ENCODE measurements around the gene MYO10.
"Not testable (repeated sequence)": the region's sequence is repeated elsewhere in the genome, so short reads cannot be mapped to it uniquely, and the experiment has no call there.

Gene MYO10

GRCh38 chr5:16936150-16936988 lies at the start of gene MYO10:
TSS of gene MYO10 (minus strand) at chr5:16936288. CDS start at chr5:16935808, 480 bp downstream.
- H3K27me3 ChIP-seq (ENCODE audit: control insufficient read depth, insufficient read depth, low read length) = peaks cover 24% of the 10 kb centered on the region
- H3K9me3 ChIP-seq (ENCODE audit: control insufficient read depth, insufficient read depth, low read length) = no peaks in the 10 kb centered on the region
- H3K4me3 ChIP-seq (ENCODE audit: low read length) = peak within 1 kb of the TSS; percentile 88
- no peaks in the 10 kb centered on the region; the same call in 1 of the 2 replicates for H3K4me1 ChIP-seq (ENCODE audit: control insufficient read depth, insufficient read depth, low read length)
- no peak for DNase-seq (ENCODE audit: low read depth, low spot score)
- no peak within 1 kb of the TSS for H3K27ac ChIP-seq (ENCODE audit: low read length)
- WGBS (ENCODE audit: insufficient coverage, insufficient read length) = no CpG with 5 or more reads among the region's 70 CpGs
- H3K36me3 ChIP-seq (ENCODE audit: control insufficient read depth, insufficient read depth, low read length) = no peaks in the 10 kb centered on the region

GRCh38 chr5:16985304-16985703 lies 49.2 kb upstream of the MYO10 start:
- DNase-seq (ENCODE audit: low read depth, low spot score); H3K36me3 ChIP-seq (ENCODE audit: control insufficient read depth, insufficient read depth, low read length); H3K27me3 ChIP-seq (ENCODE audit: control insufficient read depth, insufficient read depth, low read length); H3K4me3 ChIP-seq (ENCODE audit: low read length); H3K9me3 ChIP-seq (ENCODE audit: control insufficient read depth, insufficient read depth, low read length); H3K4me1 ChIP-seq (ENCODE audit: control insufficient read depth, insufficient read depth, low read length); H3K27ac ChIP-seq (ENCODE audit: low read length): not testable (repeated sequence)
- WGBS (ENCODE audit: insufficient coverage, insufficient read length) = no CpG with 5 or more reads among the region's 7 CpGs

- Histone ChIP-seq H3K36me3 (ENCODE audit: control insufficient read depth, insufficient read depth, low read length) (no peaks in the 10 kb centered on the region), H3K27ac (ENCODE audit: low read length) (no peak overlapping the region), H3K4me3 (ENCODE audit: low read length) (no peak overlapping the region), H3K27me3 (ENCODE audit: control insufficient read depth, insufficient read depth, low read length) (no peaks in the 10 kb centered on the region), H3K4me1 (ENCODE audit: control insufficient read depth, insufficient read depth, low read length) (peaks cover 2% of the 10 kb centered on the region), H3K9me3 (ENCODE audit: control insufficient read depth, insufficient read depth, low read length) (no peaks in the 10 kb centered on the region; the same call in 1 of the 2 replicates)
- WGBS (ENCODE audit: insufficient coverage, insufficient read length) = no CpG with 5 or more reads among the region's 1 CpG
- DNase-seq (ENCODE audit: low read depth, low spot score) = no peak
Measured at GRCh38 chr5:16983972-16984371, 47.9 kb upstream of the MYO10 start.

GRCh38 chr5:16983022-16983639 lies 47.0 kb upstream of the MYO10 start:
- H3K4me3 ChIP-seq (ENCODE audit: low read length) = no peak overlapping the region

GRCh38 chr5:16981700-16982099 lies 45.6 kb upstream of the MYO10 start:
- H3K27me3 ChIP-seq (ENCODE audit: control insufficient read depth, insufficient read depth, low read length) = no peaks in the 10 kb centered on the region
- no peak overlapping the region for H3K27ac ChIP-seq (ENCODE audit: low read length)
- no peak overlapping the region for H3K4me3 ChIP-seq (ENCODE audit: low read length)
- no peaks in the 10 kb centered on the region for H3K36me3 ChIP-seq (ENCODE audit: control insufficient read depth, insufficient read depth, low read length)
- WGBS (ENCODE audit: insufficient coverage, insufficient read length) = no CpG with 5 or more reads among the region's 8 CpGs
- H3K4me1 ChIP-seq (ENCODE audit: control insufficient read depth, insufficient read depth, low read length) = peaks cover 2% of the 10 kb centered on the region; the same call in 1 of the 2 replicates
- no peak for DNase-seq (ENCODE audit: low read depth, low spot score)
- H3K9me3 ChIP-seq (ENCODE audit: control insufficient read depth, insufficient read depth, low read length) = no peaks in the 10 kb centered on the region

More at GRCh38 chr5:16983022-16983639, 47.0 kb upstream of the MYO10 start:
- Histone ChIP-seq H3K27ac (ENCODE audit: low read length) (no peak overlapping the region), H3K9me3 (ENCODE audit: control insufficient read depth, insufficient read depth, low read length) (no peaks in the 10 kb centered on the region; the same call in 1 of the 2 replicates), H3K27me3 (ENCODE audit: control insufficient read depth, insufficient read depth, low read length) (no peaks in the 10 kb centered on the region), H3K4me1 (ENCODE audit: control insufficient read depth, insufficient read depth, low read length) (peaks cover 2% of the 10 kb centered on the region), H3K36me3 (ENCODE audit: control insufficient read depth, insufficient read depth, low read length) (no peaks in the 10 kb centered on the region)
- WGBS (ENCODE audit: insufficient coverage, insufficient read length) = no CpG with 5 or more reads among the region's 9 CpGs
- DNase-seq (ENCODE audit: low read depth, low spot score) = no peak

- Histone ChIP-seq H3K4me3 (ENCODE audit: low read length) (no peak overlapping the region), H3K4me1 (ENCODE audit: control insufficient read depth, insufficient read depth, low read length) (peaks cover 2% of the 10 kb centered on the region; the same call in 1 of the 2 replicates), H3K27me3 (ENCODE audit: control insufficient read depth, insufficient read depth, low read length) (no peaks in the 10 kb centered on the region), H3K27ac (ENCODE audit: low read length) (no peak overlapping the region), H3K36me3 (ENCODE audit: control insufficient read depth, insufficient read depth, low read length) (no peaks in the 10 kb centered on the region), H3K9me3 (ENCODE audit: control insufficient read depth, insufficient read depth, low read length) (no peaks in the 10 kb centered on the region)
- no CpG with 5 or more reads among the region's 3 CpGs for WGBS (ENCODE audit: insufficient coverage, insufficient read length)
- DNase-seq (ENCODE audit: low read depth, low spot score) = no peak
Measured at GRCh38 chr5:16980983-16981382, 44.9 kb upstream of the MYO10 start.

GRCh38 chr5:16978296-16978695 lies 42.2 kb upstream of the MYO10 start:
- Histone ChIP-seq H3K9me3 (ENCODE audit: control insufficient read depth, insufficient read depth, low read length) (no peaks in the 10 kb centered on the region), H3K36me3 (ENCODE audit: control insufficient read depth, insufficient read depth, low read length) (no peaks in the 10 kb centered on the region), H3K4me1 (ENCODE audit: control insufficient read depth, insufficient read depth, low read length) (peaks cover 2% of the 10 kb centered on the region; the same call in 1 of the 2 replicates), H3K27me3 (ENCODE audit: control insufficient read depth, insufficient read depth, low read length) (no peaks in the 10 kb centered on the region), H3K4me3 (ENCODE audit: low read length) (no peak overlapping the region), H3K27ac (ENCODE audit: low read length) (no peak overlapping the region)
- no peak for DNase-seq (ENCODE audit: low read depth, low spot score)

- H3K9me3 ChIP-seq (ENCODE audit: control insufficient read depth, insufficient read depth, low read length) = no peaks in the 10 kb centered on the region
- WGBS (ENCODE audit: insufficient coverage, insufficient read length) = no CpG with 5 or more reads among the region's 1 CpG
- H3K36me3 ChIP-seq (ENCODE audit: control insufficient read depth, insufficient read depth, low read length) = no peaks in the 10 kb centered on the region
- DNase-seq (ENCODE audit: low read depth, low spot score) = no peak
- no peak overlapping the region for H3K4me3 ChIP-seq (ENCODE audit: low read length)
- no peak overlapping the region for H3K27ac ChIP-seq (ENCODE audit: low read length)
- H3K4me1 ChIP-seq (ENCODE audit: control insufficient read depth, insufficient read depth, low read length) = no peaks in the 10 kb centered on the region
- H3K27me3 ChIP-seq (ENCODE audit: control insufficient read depth, insufficient read depth, low read length) = no peaks in the 10 kb centered on the region
Measured at GRCh38 chr5:16976625-16977008, 40.5 kb upstream of the MYO10 start.

GRCh38 chr5:16975950-16976624 lies 40.0 kb upstream of the MYO10 start:
- no peaks in the 10 kb centered on the region for H3K27me3 ChIP-seq (ENCODE audit: control insufficient read depth, insufficient read depth, low read length)
- H3K4me3 ChIP-seq (ENCODE audit: low read length) = no peak overlapping the region
- no peak for DNase-seq (ENCODE audit: low read depth, low spot score)
- no peaks in the 10 kb centered on the region for H3K4me1 ChIP-seq (ENCODE audit: control insufficient read depth, insufficient read depth, low read length)
- WGBS (ENCODE audit: insufficient coverage, insufficient read length) = no CpG with 5 or more reads among the region's 2 CpGs
- no peak overlapping the region for H3K27ac ChIP-seq (ENCODE audit: low read length)
- H3K36me3 ChIP-seq (ENCODE audit: control insufficient read depth, insufficient read depth, low read length) = no peaks in the 10 kb centered on the region
- H3K9me3 ChIP-seq (ENCODE audit: control insufficient read depth, insufficient read depth, low read length) = no peaks in the 10 kb centered on the region

- no peaks in the 10 kb centered on the region for H3K4me1 ChIP-seq (ENCODE audit: control insufficient read depth, insufficient read depth, low read length)
- no CpG with 5 or more reads among the region's 2 CpGs for WGBS (ENCODE audit: insufficient coverage, insufficient read length)
Measured at GRCh38 chr5:16974981-16975380, 38.9 kb upstream of the MYO10 start.

More at GRCh38 chr5:16974981-16975380, 38.9 kb upstream of the MYO10 start:
- no peaks in the 10 kb centered on the region for H3K27me3 ChIP-seq (ENCODE audit: control insufficient read depth, insufficient read depth, low read length)
- H3K9me3 ChIP-seq (ENCODE audit: control insufficient read depth, insufficient read depth, low read length) = no peaks in the 10 kb centered on the region
- no peaks in the 10 kb centered on the region for H3K36me3 ChIP-seq (ENCODE audit: control insufficient read depth, insufficient read depth, low read length)
- no peak for DNase-seq (ENCODE audit: low read depth, low spot score)
- H3K4me3 ChIP-seq (ENCODE audit: low read length) = no peak overlapping the region
- H3K27ac ChIP-seq (ENCODE audit: low read length) = no peak overlapping the region
